Endothelial cell of umbilical vein (primary cell): ENCODE results near the gene TUBGCP2. TPM values are rescaled to one million over a fixed set of nuclear protein-coding genes. Genes with fewer than 3 reads are reported as not detected.

Source experiments
- BruUV-seq: library from RNA; stranded (reverse); fragments of 400-500 nt; replicated peaks from 2 replicates; lab custom pipeline; 2021; lab: Mats Ljungman, UMichigan
- CTCF ChIA-PET: fragments of 300-600, 350-600 bp; sonication (Branson Sonifier 250); formaldehyde crosslinking; loops from one replicate; lab custom pipeline; 2021; ENCODE audit warnings: antibody characterized with exemption, inconsistent platforms; lab: Charles Lee
- POLR2A ChIA-PET: fragments of 300-600, 350-600 bp; sonication (Branson Sonifier 250); formaldehyde crosslinking; loops from one replicate; lab custom pipeline; 2021; ENCODE audit warnings: antibody characterized with exemption, inconsistent platforms; lab: Charles Lee
- DNase-seq: peaks from one replicate; pipeline ENCODE4 v3.0.0-alpha.2; 2011; ENCODE audit warnings: low read depth, low spot score
- FAIRE-seq: peaks from 2 replicates; lab custom pipeline; 2011; peaks lifted over from hg19 to GRCh38; lab: Jason Lieb, UNC
- H2AFZ ChIP-seq: 2 replicates; pipeline ENCODE4 v1.6.0; 2012; ENCODE audit warnings: low read depth, low read length, control low read depth, inconsistent platforms
- H3K27ac ChIP-seq: 2 replicates; pipeline ENCODE4 v1.5.1; 2011; ENCODE audit warnings: low read depth, mild to moderate bottlenecking, control low read depth, low read length, moderate library complexity; ENCODE audit not compliant: insufficient read depth
- H3K27me3 ChIP-seq, 2 experiments: 2 replicates each; pipeline versions ENCODE4 v1.6.0 to v1.6.1; 2011; ENCODE audit warnings: low read length in 2 of 2, mixed read lengths in 1 of 2; ENCODE audit not compliant: control insufficient read depth in 2 of 2, insufficient read depth in 2 of 2
- H3K36me3 ChIP-seq, 2 experiments: 2 replicates in 1 of 2; 3 replicates in 1 of 2; pipeline ENCODE4 v1.5.1; 2011; ENCODE audit warnings: low read length in 2 of 2, mild to moderate bottlenecking in 1 of 2, moderate library complexity in 1 of 2; ENCODE audit not compliant: control insufficient read depth in 2 of 2, insufficient read depth in 2 of 2; ENCODE audit errors: extremely low read depth in 1 of 2
- H3K4me1 ChIP-seq: 3 replicates; pipeline ENCODE4 v1.5.1; 2011; ENCODE audit warnings: mild to moderate bottlenecking, low read length; ENCODE audit not compliant: control insufficient read depth, insufficient read depth; ENCODE audit errors: extremely low read depth
- H3K4me2 ChIP-seq: 2 replicates; pipeline ENCODE4 v1.6.1; 2011; ENCODE audit warnings: low read length, control low read depth, mixed read lengths; ENCODE audit not compliant: insufficient read depth
- H3K4me3 ChIP-seq, 3 experiments: fragments of 200-600 bp in 1 of 3; sonication (generic), shearing (Covaris generic) in 1 of 3; replicated peaks in 1 of 3; 2 replicates each; pipeline ENCODE4 v1.5.1; 2011 to 2016; ENCODE audit warnings: control low read depth in 3 of 3, low read length in 3 of 3, mild to moderate bottlenecking in 2 of 3, inconsistent platforms in 1 of 3, low read depth in 1 of 3, moderate library complexity in 1 of 3; ENCODE audit not compliant: insufficient read depth in 1 of 3
- H3K79me2 ChIP-seq: 2 replicates; pipeline ENCODE4 v1.6.0; 2012; ENCODE audit warnings: low read length, inconsistent platforms; ENCODE audit not compliant: control insufficient read depth, insufficient read depth
- H3K9ac ChIP-seq: replicated peaks from 2 replicates; pipeline ENCODE3; 2011; ENCODE audit warnings: low read length, control low read depth; ENCODE audit not compliant: insufficient read depth; ENCODE audit errors: extremely low read depth
- H3K9me1 ChIP-seq: replicated peaks from 3 replicates; pipeline ENCODE4 v1.6.0; 2011; ENCODE audit warnings: mild to moderate bottlenecking, low read length; ENCODE audit not compliant: control insufficient read depth, insufficient read depth; ENCODE audit errors: extremely low read depth
- H3K9me3 ChIP-seq: replicated peaks from 2 replicates; pipeline ENCODE4 v1.5.1; 2012; ENCODE audit warnings: low read length, inconsistent platforms; ENCODE audit not compliant: control insufficient read depth, insufficient read depth
- H4K20me1 ChIP-seq: replicated peaks from 2 replicates; pipeline ENCODE3; 2011; ENCODE audit warnings: mild to moderate bottlenecking, low read length; ENCODE audit not compliant: control insufficient read depth, insufficient read depth; ENCODE audit errors: extremely low read depth
- CTCF ChIP-seq, 2 donors: IDR thresholded peaks; 1 replicate in 1 of 2; 2 replicates in 1 of 2; pipeline ENCODE4 v1.5.1; 2011; ENCODE audit warnings: low read length in 2 of 2, mild to moderate bottlenecking in 2 of 2, moderate library complexity in 2 of 2, control low read depth in 1 of 2, inconsistent platforms in 1 of 2, low read depth in 1 of 2; ENCODE audit not compliant: insufficient read depth in 1 of 2; ENCODE audit errors: extremely low read depth in 1 of 2
- EZH2 ChIP-seq: IDR thresholded peaks from 2 replicates; pipeline ENCODE4 v1.6.1; 2012; ENCODE audit warnings: borderline replicate concordance, low read depth, mild to moderate bottlenecking, moderate library complexity, low read length, inconsistent platforms; ENCODE audit not compliant: severe bottlenecking
- FOS ChIP-seq: IDR thresholded peaks from 2 replicates; pipeline ENCODE4 v1.6.1; 2011; ENCODE audit warnings: mild to moderate bottlenecking, low read length, moderate library complexity, borderline replicate concordance; ENCODE audit not compliant: insufficient read depth
- GATA2 ChIP-seq: IDR thresholded peaks from 2 replicates; pipeline ENCODE4 v1.7.0; 2011; ENCODE audit warnings: low read depth, mild to moderate bottlenecking, moderate library complexity, mixed read lengths, low read length; ENCODE audit not compliant: insufficient read length, insufficient read depth
- JUN ChIP-seq: IDR thresholded peaks from 2 replicates; pipeline ENCODE4 v1.6.1; 2011; ENCODE audit warnings: borderline replicate concordance, low read depth; ENCODE audit not compliant: insufficient read length, insufficient read depth
- POLR2A ChIP-seq: IDR thresholded peaks from 2 replicates; pipeline ENCODE4 v1.6.1; 2012; ENCODE audit warnings: low read depth, mild to moderate bottlenecking, control low read depth, low read length
- POLR2AphosphoS5 ChIP-seq: IDR thresholded peaks from 2 replicates; pipeline ENCODE4 v1.6.1; 2012; ENCODE audit warnings: low read depth, mild to moderate bottlenecking, control low read depth, low read length, moderate library complexity; ENCODE audit not compliant: insufficient read depth
- dilution Hi-C: fragments of 300-500 bp; cut with MboI; formaldehyde crosslinking; loops from one replicate; pipeline ENCODE4 v1.15.0; 2019; ENCODE audit warnings: low sequenced_read_pairs; ENCODE audit not compliant: extremely low pct_ligation_motif_present
- intact Hi-C: fragments of 100-400 bp; cut with micrococcal nuclease; formaldehyde crosslinking; loops from one replicate; pipeline ENCODE4 v1.10.0; 2022
- polyA plus RNA-seq, 4 experiments: library from polyadenylated mRNA; depleted of rRNA in 3 of 4; stranded (reverse) in 3 of 4; unstranded in 1 of 4; fragments of >200 nt; gene quantifications; 2 replicates each; pipeline versions ENCODE4 v1.2.1 to v1.2.3, GENCODE V29; 2011 to 2012; ENCODE audit warnings: missing spikeins in 1 of 4
- total RNA-seq: library from RNA; stranded (reverse); gene quantifications from 2 replicates; pipeline ENCODE4 v1.2.3, GENCODE V29; 2021

TUBGCP2 gene
- total and polyA plus RNA-seq, 2 donors (not counting 3 experiments of a cell fraction or from before 2014, with no cell fraction given): 37.1 to 53.1 TPM

GRCh38 chr10:133237588-133238465 lies 70.8 kb downstream of the TUBGCP2 start, which contains the start of gene VENTX:
Gene VENTX (plus strand): TSS chr10:133237855. CDS start chr10:133237915, 60 bp downstream.
- intact Hi-C loops: no loop called here
- Histone ChIP-seq H3K9me3 (no peaks in the 10 kb centered on the region), H3K36me3 (no peaks in the 10 kb centered on the region), H3K4me1 (no peaks in the 10 kb centered on the region), H3K27me3 (peaks cover 28 to 43% of the 10 kb centered on the region in 2 experiments), H3K4me2 (no peak within 1 kb of the TSS), H3K9ac (no peak within 1 kb of the TSS), H3K4me3 (no peak within 1 kb of the TSS), H3K27ac (no peak within 1 kb of the TSS), H3K79me2 (no peaks in the 10 kb centered on the region), H2AFZ (no peak within 1 kb of the TSS), H4K20me1 (no peaks in the 10 kb centered on the region), H3K9me1 (no peaks in the 10 kb centered on the region)
- no TSS peak for BruUV-seq
- FAIRE-seq (no peak), DNase-seq (no peak)
- ChIA-PET POLR2A (no interaction called here), CTCF (no interaction called here)
- TF ChIP-seq EZH2 (peak; percentile 65), JUN (no peak)
- dilution Hi-C loops: no loop called here

- TF ChIP-seq EZH2 (peak; percentile 58), GATA2 (no peak), FOS (no peak), POLR2A (no peak), CTCF (IDR thresholded peaks at IDR 0.05; ENCODE audit: extremely low read depth in 1 of 2, insufficient read depth in 1 of 2, low read depth in 1 of 2, low read length in 2 of 2) (no peak), POLR2AphosphoS5 (no peak), JUN (no peak)
- Histone ChIP-seq H3K4me3 (no peak overlapping the region), H3K27me3 (peaks cover 30 to 46% of the 10 kb centered on the region in 2 experiments), H3K4me1 (no peaks in the 10 kb centered on the region), H3K9ac (no peak overlapping the region), H3K79me2 (no peaks in the 10 kb centered on the region), H3K27ac (no peak overlapping the region), H3K9me1 (no peaks in the 10 kb centered on the region), H3K36me3 (no peaks in the 10 kb centered on the region), H3K9me3 (no peaks in the 10 kb centered on the region), H2AFZ (no peak overlapping the region), H4K20me1 (no peaks in the 10 kb centered on the region), H3K4me2 (no peak overlapping the region)
- intact Hi-C loops: no loop called here
- no TSS peak for BruUV-seq
- dilution Hi-C loops: no loop called here
- ChIA-PET CTCF (no interaction called here), POLR2A (no interaction called here)
- no peak for FAIRE-seq
- no peak for DNase-seq
These were observed 71.5 kb downstream of the TUBGCP2 start for GRCh38 chr10:133237241-133237587.
